GM21737 (cell line): ENCODE data around the gene OR5H15.
"Not testable (repeated sequence)": the region's sequence is repeated elsewhere in the genome, so short reads cannot be mapped to it uniquely, and the experiment has no call there.

ENCODE experiments used
- ATAC-seq: cut with Tn5 transposase; IDR thresholded peaks from one replicate; pipeline ENCODE4 v1.9.1; 2021; ENCODE audit warnings: mild to moderate bottlenecking, moderate library complexity; ENCODE audit not compliant: unreplicated experiment

OR5H15 gene

GRCh38 chr3:98166396-98166795 lies at the start of gene OR5H15:
Gene OR5H15 (plus strand): TSS chr3:98166696. CDS start chr3:98168700, 2,004 bp downstream.
- ATAC-seq = no peak

GRCh38 chr3:98130421-98130820 lies 36.1 kb upstream of the OR5H15 start, which contains the start of gene OR5H1:
Gene OR5H1 (plus strand): TSS chr3:98130721. CDS start chr3:98132698, 1,977 bp downstream.
- no peak for ATAC-seq

- no peak for ATAC-seq
Measured at GRCh38 chr3:98136631-98137030, 29.9 kb upstream of the OR5H15 start.

GRCh38 chr3:98137826-98138557 lies 28.5 kb upstream of the OR5H15 start:
- not testable (repeated sequence) for ATAC-seq

- ATAC-seq = no peak
Measured at GRCh38 chr3:98140531-98140930, 26.0 kb upstream of the OR5H15 start.

- ATAC-seq = no peak
Measured at GRCh38 chr3:98147179-98147578, 19.3 kb upstream of the OR5H15 start, which contains the start of gene OR5H14. Gene OR5H14 (plus strand): TSS chr3:98147479. CDS start chr3:98149386, 1,907 bp downstream.

- ATAC-seq = no peak
Measured at GRCh38 chr3:98148751-98149150, 17.7 kb upstream of the OR5H15 start.

- ATAC-seq = not testable (repeated sequence)
Measured at GRCh38 chr3:98149456-98149855, 17.0 kb upstream of the OR5H15 start.

GRCh38 chr3:98151241-98151640 lies 15.3 kb upstream of the OR5H15 start:
- no peak for ATAC-seq

- no peak for ATAC-seq
Measured at GRCh38 chr3:98171071-98171470, 4.6 kb downstream of the OR5H15 start.

GRCh38 chr3:98172621-98173020 lies 6.1 kb downstream of the OR5H15 start:
- ATAC-seq = no peak

GRCh38 chr3:98180319-98180890 lies 13.9 kb downstream of the OR5H15 start:
- ATAC-seq = no peak

- no peak for ATAC-seq
Measured at GRCh38 chr3:98182196-98182595, 15.7 kb downstream of the OR5H15 start.

GRCh38 chr3:98185180-98185579 lies 18.7 kb downstream of the OR5H15 start:
- no peak for ATAC-seq

- no peak for ATAC-seq
Measured at GRCh38 chr3:98188545-98188944, 22.0 kb downstream of the OR5H15 start.

GRCh38 chr3:98190911-98191310 lies 24.4 kb downstream of the OR5H15 start:
- ATAC-seq = not testable (repeated sequence)

GRCh38 chr3:98196293-98196692 lies 29.8 kb downstream of the OR5H15 start:
- ATAC-seq = not testable (repeated sequence)

GRCh38 chr3:98199020-98199419 lies 32.5 kb downstream of the OR5H15 start:
- no peak for ATAC-seq

GRCh38 chr3:98209244-98209643 lies 42.7 kb downstream of the OR5H15 start:
- ATAC-seq = no peak

- ATAC-seq = no peak
Measured at GRCh38 chr3:98213276-98213675, 46.8 kb downstream of the OR5H15 start.

GRCh38 chr3:98215051-98215450 lies 48.6 kb downstream of the OR5H15 start:
- ATAC-seq = no peak
